GM21381 (cell line): Measurements from ENCODE around the gene TCERG1L.

ENCODE experiments used
- ATAC-seq: cut with Tn5 transposase; IDR thresholded peaks from one replicate; pipeline ENCODE4 v1.9.1; 2021; ENCODE audit warnings: mild to moderate bottlenecking, moderate library complexity; ENCODE audit not compliant: unreplicated experiment

The TCERG1L gene

GRCh38 chr10:131077724-131078123 lies 233.8 kb downstream of the TCERG1L start:
- no peak for ATAC-seq

DNA sequence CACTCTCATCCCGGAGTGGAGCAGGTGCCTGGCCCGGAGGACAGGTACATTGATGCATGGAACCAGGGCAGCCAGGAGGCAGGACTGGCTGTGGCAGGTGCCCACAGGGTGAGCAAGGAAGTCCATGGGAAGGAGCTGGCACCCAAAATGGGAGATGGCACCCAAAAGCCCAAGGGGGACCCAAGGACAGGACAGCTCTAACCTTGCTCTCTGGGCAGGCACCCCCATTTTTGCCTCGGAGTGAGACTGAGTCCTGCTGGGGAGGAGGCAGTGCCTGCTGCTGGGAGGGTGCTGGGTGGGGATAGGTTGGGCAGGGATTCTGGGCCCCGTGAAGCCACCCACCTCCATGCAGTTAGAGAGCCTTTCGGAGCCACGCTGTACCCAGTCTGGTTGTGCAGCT lies 234.5 kb downstream of the TCERG1L start:
- no peak for ATAC-seq

DNA sequence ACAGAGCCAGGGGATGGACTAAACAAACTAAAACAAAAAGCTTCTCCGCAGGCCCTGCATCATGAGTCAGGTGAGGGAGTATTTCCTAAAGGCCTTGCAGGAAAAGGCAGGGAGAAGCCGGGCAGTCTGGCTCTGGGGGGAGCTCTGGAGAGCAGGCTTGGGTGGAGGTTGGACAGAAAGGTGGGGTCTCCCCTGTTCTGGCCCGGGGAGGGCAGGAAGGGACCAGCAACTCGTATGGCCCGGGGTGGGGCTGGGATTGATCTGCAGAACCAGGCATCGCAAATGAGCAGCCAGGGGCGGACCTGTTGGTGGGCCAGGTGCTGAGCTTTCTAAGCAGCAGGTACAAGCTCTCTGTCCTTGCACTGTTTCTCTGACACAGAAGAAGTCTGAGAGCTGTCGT lies 235.2 kb downstream of the TCERG1L start:
- no peak for ATAC-seq

- no peak for ATAC-seq
Measured at GRCh38 chr10:131075218-131075770, 236.2 kb downstream of the TCERG1L start.

DNA sequence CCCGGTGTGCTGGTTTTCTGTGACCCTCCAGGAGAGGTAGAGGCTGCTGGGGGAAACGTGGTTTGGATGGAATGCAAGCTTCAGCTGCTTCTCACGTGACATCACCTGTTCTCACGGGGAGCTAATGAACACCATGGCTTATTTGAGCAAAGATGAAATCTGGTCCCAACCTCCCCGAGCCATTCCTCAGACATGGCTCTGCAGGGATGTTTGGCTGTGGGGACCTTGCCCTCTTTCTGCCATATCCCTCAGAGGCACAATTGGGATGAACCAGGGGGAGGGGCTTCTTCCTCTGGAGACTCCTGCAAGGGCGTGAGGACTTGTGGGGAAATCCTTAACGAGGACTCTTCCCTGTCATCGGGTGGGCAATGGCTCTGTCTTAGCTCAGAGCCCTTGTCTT lies 236.8 kb downstream of the TCERG1L start:
- no peak for ATAC-seq

- ATAC-seq, result no peak
Measured at GRCh38 chr10:131073469-131074035, 238.0 kb downstream of the TCERG1L start.

GRCh38 chr10:131072651-131073468 lies 238.7 kb downstream of the TCERG1L start:
- no peak for ATAC-seq

DNA sequence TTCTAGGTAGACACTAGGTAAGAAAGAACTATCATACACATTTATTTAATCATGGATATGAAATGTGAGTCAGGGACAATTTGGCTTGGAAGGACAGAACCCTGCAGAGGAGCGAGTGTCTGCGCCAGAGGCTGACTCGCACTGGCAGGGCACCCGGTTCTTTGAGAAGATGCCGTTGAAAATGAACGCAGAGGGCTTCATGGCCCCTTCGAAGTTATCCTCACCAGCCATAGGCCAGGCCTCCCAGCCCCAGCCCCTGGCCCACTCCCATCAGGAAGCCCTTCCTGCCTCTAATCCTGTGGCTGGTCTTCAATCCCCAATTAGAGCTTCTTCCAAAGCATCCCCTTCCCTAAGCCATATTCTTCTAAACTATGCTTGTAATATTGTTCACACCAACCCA lies 239.8 kb downstream of the TCERG1L start:
- ATAC-seq, result no peak

DNA sequence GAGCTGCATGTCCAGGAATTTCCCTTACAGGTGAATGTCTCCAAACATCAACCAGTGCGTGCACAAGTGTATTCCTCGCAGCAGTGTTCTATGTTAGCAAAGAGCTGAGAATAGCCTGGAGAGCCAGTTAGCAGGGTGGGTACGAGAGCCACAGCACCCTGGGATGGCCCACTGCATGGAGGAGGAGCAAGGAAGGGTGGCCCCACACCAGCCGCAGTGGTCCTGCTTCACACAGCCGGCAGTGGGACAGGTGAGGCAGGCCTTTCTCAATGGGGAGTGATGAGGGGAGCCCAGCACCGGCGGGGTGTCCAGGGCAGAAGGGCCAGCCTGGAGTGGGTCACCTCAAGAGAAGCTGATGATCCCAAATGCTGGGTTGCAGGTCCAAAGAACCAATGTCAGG lies 240.7 kb downstream of the TCERG1L start:
- no peak for ATAC-seq

DNA sequence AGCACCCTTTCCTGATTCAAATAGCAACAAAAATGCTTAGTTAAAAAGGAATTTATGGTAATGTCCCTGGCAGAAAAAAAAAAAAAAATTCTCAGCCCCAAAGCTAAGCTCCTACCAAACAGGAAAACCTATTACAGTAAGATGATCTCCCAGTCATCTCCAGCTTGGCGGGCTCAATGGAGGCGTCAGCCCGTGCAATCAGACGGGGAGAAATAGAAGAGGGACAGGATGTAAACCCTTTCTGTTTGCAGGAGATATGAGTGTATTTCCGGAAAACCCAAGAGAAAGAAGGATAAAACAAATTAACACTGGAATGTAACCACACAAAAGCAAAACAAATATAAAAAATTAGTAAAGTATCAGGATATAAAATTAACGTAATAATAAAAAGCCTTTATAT lies 242.8 kb downstream of the TCERG1L start:
- ATAC-seq, result no peak

DNA sequence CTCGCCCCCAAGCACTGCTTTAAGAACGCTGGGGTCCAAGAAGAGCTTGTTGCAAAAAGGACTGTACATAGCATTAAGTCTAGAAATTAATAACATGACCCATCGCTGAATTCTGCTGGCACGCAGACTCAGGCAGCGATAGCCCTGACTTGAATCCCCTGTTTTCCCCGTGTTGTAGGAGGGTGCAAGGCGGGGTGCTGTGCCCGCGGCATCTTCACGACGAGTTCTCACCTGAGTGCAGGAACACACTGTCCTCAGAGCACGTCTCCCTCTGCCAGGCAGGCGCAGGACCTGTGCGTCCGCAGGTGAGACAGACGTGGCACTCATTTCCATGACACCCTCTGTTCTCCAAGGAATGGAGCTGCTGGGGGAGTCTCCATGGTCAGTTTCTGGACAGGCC lies 243.2 kb downstream of the TCERG1L start:
- no peak for ATAC-seq

- ATAC-seq, result no peak
Measured at GRCh38 chr10:131067690-131068089, 243.8 kb downstream of the TCERG1L start.

DNA sequence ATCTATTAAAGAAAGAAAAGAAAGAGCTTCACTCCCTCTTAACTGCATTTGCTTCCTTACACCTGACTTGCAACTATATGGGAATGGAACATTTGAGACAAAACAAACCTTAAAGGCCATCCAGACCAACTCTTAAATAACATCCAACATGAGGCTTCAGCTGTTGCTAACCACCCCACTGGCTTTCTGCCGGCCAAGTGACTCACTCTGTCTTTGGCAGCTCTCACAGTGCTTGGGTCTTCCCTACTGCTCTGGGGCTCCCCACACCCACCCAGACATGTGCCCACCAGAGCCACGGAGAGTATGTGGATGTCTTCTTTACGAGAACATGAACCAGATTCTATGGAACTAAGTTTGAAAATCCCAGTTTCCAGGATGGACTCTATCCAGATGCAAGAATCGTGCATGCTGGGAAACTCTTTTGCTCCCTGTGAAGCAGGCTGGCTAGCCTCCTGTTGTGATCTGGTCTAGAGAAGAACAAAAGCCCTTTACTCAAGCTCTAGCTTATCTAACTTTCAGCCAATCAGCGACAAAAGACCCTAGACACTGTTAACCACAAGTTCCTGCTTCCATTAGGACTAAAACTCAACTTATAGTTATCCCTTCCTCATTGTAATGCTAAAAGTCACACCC lies 245.7 kb downstream of the TCERG1L start:
- no peak for ATAC-seq

- ATAC-seq, result no peak
Measured at GRCh38 chr10:131063311-131063710, 248.2 kb downstream of the TCERG1L start.

DNA sequence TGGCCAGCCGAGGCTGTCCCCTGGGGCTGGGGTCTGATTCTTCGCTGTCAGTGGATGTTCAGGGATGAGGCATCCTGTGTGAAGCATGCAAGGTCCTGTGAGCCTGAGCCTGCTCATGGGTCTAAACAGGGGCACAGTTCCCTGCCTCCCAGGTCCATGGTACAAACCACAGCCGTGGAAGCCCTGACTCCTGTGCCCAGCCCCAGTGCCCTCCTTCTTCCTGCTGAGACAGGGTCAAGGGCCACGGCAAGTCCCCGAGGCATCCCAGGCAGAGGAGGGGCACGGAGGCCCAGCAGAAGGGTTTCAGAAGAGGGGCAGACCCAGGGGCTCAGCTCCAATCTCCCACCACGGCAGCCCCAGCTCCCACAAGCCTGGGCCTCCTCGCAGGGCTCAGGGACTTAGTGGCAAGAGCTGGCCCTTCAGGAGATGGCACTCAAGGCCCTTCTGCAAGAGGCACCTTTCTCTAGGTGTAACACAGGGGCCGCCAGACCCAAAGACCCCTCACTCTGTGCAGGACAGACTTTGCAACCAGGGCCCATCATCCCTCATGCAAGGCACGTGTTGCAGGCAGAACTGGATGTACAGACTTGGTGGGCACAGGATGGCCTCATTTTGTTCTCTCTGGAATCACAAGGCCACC lies 248.8 kb downstream of the TCERG1L start:
- ATAC-seq, result no peak

- ATAC-seq, result no peak
Measured at GRCh38 chr10:131061216-131061615, 250.3 kb downstream of the TCERG1L start.

GRCh38 chr10:131059881-131060280 lies 251.6 kb downstream of the TCERG1L start:
- ATAC-seq, result no peak

DNA sequence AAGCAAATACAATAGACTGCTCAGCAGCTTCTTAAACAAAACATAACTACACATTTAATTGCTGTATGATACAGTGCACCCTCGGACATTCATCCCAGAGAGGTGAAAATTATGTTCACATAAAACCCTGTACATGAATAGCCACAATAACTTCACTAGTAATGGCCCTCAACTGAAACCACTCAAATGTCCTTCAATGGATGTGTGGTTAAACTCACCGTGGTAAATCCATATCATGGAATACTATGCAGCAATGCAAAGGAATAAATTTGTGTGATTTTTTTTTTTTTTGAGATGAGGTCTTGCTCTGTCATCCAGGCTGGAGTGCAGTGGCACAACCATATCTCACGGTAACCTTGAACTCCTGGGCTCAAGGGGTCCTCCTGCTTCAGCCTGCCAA lies 252.7 kb downstream of the TCERG1L start:
- no peak for ATAC-seq

GRCh38 chr10:131056781-131057180 lies 254.7 kb downstream of the TCERG1L start:
- ATAC-seq, result no peak

GRCh38 chr10:131056091-131056579 lies 255.4 kb downstream of the TCERG1L start:
- ATAC-seq, result no peak

DNA sequence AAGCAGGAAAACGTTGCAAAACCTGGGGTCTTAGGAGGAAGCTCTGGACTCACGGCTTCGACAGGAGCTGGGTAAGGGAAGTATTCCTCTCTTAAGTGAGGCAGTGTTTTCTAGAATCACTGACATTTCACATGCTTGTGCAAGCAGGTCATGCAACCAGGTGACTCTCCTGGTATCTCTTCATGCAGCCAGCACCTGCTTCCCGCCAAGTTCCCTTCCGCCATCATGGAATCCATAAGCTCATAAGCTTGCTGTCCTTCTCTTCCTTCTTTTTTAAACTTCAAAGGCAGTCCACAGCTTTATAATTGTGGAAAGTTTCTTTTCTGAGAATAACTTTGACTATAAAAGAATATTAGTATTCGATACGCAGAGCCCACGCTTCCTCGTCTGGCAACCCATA lies 256.1 kb downstream of the TCERG1L start:
- no peak for ATAC-seq
